HG03280 (cell line): ENCODE measurements around the gene GPR142.

ENCODE experiments used
- ATAC-seq: cut with Tn5 transposase; IDR thresholded peaks from one replicate; pipeline ENCODE4 v1.9.1; 2021; ENCODE audit warnings: mild to moderate bottlenecking, moderate library complexity; ENCODE audit not compliant: unreplicated experiment

GPR142 gene

DNA sequence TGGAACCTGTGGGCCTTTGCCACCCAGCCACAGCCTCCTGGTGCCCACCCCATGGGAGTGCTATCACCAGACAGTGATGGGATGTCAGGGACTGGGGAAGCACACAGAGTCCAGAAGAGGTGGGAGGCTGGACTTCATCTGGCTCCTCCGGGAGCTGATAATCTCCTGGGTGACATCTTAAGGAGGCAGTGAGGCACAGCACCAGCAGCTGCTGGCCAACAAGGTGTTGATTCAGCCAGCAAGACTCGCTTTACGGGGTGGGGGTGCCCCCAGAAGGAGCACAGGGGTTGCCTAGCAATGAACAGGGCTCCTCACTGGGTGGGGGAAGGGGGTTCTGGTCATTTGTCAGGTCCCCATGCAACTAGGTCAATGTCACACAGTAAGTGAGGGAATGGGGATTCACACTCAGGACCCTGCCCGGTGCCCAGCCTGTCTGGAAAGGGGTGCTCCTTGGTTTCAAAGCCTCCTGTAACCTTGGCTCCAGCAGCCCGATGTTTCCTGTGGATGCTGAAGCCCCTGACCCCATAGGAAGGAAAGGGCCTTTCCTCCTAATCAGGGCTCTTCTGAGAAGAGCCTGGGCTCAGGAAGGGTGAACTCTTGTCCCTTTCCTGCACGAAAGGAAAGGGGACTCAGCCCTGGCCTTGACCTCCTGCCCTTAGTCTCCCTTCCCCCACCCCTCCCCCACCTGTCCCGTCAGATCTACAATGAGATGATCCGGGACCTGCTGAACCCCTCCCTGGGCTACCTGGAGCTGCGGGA, 23.6 kb upstream of the GPR142 start:
- ATAC-seq: no peak

DNA sequence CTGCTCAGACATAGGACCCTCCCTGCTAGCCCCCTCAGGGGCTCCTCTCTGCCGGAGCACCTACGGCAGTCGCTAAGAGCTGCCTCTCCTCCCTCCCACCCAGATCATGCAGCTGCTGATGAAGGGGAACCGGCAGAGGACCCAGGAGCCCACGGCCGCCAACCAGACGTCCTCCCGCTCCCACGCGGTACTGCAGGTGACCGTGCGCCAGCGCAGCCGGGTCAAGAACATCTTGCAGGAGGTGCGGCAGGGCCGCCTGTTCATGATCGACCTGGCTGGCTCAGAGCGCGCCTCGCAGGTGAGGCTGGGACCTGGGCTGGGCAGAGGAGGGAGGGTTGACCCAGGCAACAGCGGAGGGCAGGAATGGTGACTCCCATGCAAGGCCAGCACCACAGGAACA, 22.6 kb upstream of the GPR142 start:
- no peak for ATAC-seq

GRCh38 chr17:74345433-74346241, 21.7 kb upstream of the GPR142 start:
- no peak for ATAC-seq

DNA sequence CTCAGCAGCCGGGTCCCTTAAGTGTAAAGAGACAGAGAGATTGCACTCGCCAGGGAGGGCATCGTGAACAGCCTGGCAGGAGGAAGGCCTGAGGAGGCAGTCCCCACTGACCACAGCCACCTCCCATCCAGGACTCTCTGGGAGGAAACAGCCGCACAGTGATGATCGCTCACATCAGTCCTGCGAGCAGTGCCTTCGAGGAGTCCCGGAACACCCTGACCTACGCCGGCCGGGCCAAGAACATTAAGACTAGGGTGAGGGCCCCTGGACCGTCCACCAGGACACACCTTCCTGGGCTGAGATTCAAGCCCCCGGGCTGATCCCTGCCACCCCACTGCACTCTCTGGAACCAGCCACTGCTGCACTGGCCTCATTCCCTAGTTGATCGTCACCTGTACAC, 19.7 kb upstream of the GPR142 start:
- ATAC-seq: no peak

DNA sequence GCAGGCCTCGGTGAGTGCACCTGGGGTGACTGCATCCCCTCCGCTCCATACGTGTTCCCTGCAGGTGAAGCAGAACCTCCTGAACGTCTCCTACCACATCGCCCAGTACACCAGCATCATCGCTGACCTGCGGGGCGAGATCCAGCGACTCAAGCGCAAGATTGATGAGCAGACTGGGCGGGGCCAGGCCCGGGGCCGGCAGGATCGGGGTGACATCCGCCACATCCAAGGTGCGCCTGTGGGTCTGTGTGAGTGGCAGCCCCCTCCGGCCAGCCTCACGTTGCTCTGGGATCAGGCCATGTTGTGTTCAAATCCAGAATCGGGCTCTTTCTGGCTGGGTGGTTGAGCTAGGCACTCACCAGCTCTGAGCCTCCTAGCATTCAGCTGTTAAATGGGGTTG, 18.2 kb upstream of the GPR142 start:
- no peak for ATAC-seq

DNA sequence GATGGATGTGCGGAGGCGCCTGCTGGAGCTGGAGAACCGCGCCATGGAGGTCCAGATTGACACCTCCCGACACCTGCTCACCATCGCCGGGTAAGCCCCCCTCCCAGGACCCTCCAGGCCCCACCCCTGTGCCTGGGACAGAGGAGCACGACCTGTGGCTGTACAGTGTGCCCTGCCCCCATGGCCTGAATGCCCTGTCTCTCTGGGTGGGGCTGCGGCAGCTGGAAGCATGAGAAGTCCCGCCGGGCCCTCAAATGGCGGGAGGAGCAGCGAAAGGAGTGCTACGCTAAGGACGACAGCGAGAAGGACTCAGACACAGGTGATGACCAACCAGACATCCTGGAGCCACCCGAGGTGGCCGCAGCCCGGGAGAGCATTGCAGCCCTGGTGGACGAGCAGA, 16.8 kb upstream of the GPR142 start:
- no peak for ATAC-seq

DNA sequence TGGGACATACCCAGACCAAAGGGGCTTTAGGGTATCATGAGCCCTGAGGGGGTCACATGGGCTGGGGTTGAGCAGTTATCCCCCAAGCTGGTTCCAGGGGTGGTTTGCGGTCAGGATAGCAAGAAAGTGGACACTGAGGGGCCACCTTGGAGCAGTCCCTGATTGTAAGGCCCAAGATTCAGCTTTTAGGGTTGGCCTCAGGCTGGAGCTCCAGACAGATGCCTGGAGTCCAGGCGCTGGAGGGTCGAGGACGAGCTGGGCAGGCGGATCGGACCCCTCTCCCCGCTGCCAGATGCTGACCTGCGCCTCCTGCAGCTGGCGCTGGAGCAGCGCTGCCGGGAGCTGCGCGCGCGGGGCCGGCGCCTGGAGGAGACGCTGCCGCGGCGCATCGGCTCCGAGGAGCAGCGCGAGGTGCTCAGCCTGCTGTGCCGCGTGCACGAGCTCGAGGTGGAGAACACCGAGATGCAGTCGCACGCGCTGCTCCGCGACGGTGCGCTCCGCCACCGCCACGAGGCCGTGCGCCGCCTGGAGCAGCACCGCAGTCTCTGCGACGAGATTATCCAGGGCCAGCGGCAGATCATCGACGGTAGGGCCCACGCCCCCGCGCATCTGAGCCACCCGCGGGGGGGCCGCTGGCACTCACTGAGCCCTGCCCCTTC, 15.6 kb upstream of the GPR142 start:
- ATAC-seq: no peak

DNA sequence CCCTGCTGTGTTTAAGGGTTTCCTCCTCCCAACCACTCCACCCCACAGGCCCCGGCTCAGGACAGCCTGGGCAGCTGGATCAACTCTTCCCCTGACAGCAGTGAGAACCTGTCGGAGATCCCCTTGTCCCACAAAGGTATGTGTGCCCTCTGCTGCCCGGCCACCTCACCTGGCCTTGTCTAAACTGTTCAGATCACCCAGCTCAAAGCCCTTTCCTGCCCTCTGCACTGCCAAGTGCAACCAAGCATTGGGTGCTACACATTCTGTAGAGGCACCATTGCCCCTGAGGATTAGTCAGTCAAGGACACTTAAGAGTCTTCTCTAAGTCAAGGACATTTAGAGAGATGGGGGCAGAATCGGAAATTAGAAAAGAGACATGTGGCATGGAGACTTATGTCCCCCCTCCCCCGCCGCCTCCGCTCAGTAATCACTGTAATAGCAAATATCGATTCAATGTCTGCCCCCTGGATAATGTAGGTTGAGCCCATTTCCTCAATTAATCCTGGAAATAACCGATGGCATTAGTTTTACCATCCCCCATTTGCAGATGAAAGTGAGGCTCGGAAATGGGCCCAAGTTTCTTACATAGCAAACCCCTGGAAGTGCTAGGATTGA, 13.8 kb upstream of the GPR142 start:
- no peak for ATAC-seq

DNA sequence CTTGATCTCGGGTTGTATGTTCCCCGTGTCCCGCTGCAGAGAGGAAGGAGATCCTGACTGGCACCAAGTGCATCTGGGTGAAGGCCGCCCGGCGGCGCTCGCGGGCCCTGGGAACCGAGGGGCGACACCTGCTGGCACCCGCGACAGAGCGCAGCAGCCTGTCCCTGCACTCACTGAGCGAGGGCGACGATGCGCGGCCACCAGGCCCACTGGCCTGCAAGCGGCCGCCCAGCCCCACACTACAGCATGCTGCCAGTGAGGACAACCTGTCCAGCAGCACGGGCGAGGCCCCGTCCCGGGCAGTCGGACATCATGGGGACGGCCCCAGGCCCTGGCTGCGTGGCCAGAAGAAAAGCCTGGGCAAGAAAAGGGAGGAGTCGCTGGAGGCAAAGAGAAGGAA, 13.2 kb upstream of the GPR142 start:
- ATAC-seq: no peak

GRCh38 chr17:74354561-74354960, 12.7 kb upstream of the GPR142 start:
- ATAC-seq: no peak

DNA sequence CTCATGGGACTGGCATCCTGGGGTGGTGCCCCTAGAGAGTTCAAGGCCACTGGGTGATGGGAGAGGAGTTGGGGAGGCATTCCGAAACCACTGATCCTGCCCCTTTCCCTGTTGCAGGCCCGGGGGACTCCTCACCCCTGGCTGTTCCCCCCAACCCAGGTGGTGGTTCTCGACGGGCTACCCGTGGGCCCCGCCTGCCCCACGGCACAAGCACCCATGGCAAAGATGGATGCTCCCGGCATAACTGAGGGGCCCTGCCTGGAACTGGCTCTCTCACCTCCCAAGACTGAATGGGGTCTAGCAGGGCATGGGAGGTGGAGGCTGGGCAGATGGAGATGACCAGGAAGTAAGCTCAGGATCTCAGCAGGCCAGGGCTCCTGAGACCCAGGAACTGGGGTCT, 12.2 kb upstream of the GPR142 start:
- ATAC-seq: no peak

DNA sequence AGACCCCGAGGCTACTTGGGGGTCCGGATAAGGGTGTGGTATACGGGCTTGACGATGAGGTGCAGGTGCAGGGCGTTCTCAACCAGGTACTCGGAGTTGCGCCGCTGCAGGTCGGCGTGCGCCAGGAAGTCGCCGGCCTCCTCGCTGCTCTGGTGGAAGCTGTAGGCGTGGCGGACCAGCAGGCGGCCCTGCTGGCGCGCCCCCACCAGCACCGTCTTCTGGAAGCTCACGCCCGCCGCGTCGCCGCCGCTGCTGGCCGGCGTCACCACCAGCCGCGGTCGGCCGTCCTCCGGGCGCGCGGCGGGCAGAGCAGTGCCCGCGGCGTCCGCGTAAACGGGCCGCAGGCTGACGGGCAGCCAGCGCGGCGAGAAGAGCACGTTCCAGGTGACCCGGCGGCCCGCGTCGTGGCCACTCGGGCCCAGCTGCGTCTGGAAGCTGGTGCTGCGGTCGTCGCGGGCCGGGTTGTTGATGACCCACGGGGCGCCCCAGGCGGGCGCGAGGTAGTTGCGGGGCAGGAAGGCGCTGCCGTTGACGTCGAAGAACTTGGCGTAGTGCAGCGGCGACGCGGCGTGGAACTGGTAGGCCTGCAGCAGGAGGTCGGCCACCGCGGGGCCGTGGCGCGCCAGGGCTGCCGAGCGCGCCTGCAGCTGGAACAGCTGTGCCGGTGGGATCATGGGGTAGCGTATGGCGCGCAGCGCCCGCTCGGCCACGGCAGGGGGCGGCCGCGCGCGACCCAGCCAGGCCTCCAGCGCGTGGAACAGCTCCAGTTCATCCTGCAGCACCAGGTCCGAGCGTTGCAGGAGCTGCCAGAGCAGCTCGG, 10.4 kb upstream of the GPR142 start:
- no peak for ATAC-seq

DNA sequence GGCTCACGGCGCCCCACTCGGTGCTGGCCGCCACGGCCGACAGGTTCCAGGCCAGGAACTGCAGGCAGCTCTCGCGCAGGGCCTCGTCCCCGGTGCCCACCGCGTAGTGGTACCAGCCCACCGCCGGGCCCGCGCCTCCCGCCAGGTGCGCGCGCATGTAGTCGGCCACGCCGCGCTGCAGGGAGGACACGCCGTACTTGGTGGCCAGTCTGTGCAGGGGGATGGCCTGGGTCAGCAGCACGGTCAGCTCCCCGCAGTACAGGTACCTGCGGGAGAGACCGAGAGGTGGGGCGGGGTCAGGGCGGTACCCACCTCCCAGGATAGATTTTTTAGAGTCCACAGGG, 9.9 kb upstream of the GPR142 start:
- no peak for ATAC-seq

DNA sequence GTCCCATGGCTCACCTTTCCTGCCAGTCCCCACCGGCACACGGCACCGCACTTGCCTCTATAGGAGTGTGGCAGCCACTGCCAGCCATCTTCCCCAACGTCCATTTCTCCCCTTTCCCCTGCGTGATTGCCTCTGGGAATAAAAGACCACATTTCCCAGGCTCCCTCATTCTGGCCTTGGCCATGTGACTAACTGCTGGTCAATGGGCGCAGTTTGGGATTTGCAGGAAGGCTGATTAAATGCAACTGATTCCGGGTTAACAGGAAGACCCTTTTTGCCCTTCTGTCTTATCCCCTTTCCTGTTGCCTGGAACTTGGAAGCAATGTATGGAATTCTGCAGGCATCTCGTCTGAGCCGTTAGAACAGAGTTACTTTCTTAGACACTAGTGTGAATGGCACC, 8.6 kb upstream of the GPR142 start:
- ATAC-seq: no peak

- ATAC-seq: no peak
Measured at GRCh38 chr17:74359916-74360315, 7.4 kb upstream of the GPR142 start.

DNA sequence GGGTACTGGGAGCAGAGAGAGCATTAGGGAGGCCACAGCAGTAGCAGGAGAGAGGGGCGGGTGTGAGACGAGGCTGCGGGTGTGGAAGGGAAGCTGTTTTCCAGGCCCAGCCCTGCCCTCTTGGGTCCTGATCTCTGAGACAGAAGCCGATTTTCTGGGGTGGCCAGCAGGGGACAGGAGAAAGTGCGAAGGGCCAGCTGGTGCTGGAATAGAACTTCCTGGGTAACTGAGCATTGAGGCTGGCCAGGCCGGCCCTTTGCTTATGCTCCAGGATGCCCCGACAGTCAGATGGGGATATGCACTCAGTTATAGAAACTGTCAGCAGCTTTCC, 6.4 kb upstream of the GPR142 start:
- no peak for ATAC-seq

GRCh38 chr17:74361230-74362068, 5.9 kb upstream of the GPR142 start, which contains the start of gene BTBD17:
BTBD17 (minus strand) TSS chr17:74361868; CDS start chr17:74361819, 49 bp downstream.
- ATAC-seq: no peak

DNA sequence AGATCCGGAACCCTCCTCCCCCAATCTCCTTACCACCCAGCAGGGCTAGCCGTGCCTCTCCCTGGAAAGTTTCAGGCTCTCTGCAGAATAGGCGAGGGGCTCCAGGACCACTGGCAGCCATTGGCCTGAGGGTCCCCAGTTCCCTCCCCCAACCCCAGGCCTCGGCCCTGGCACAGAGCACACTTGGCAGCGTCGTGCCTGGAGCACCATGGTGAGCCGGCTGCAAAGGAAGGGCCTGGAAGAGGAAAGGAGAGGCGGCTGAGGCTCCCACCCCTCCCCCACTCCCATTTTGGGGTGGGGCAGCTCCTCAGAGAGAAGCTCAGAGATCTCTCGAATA, 5.3 kb upstream of the GPR142 start:
- no peak for ATAC-seq

- no peak for ATAC-seq
Measured at GRCh38 chr17:74362810-74363498, 4.4 kb upstream of the GPR142 start.
